Measurements from ENCODE around the gene PAX7.

PAX7 gene

GRCh38 chr1:18760156-18760555 is 129.5 kb downstream of the PAX7 start:
- no peak for TF ChIP-seq SPI1 (IDR thresholded peaks at IDR 0.05; ENCODE audit: borderline replicate concordance, low read depth)
- TF ChIP-seq, protein P1, sequence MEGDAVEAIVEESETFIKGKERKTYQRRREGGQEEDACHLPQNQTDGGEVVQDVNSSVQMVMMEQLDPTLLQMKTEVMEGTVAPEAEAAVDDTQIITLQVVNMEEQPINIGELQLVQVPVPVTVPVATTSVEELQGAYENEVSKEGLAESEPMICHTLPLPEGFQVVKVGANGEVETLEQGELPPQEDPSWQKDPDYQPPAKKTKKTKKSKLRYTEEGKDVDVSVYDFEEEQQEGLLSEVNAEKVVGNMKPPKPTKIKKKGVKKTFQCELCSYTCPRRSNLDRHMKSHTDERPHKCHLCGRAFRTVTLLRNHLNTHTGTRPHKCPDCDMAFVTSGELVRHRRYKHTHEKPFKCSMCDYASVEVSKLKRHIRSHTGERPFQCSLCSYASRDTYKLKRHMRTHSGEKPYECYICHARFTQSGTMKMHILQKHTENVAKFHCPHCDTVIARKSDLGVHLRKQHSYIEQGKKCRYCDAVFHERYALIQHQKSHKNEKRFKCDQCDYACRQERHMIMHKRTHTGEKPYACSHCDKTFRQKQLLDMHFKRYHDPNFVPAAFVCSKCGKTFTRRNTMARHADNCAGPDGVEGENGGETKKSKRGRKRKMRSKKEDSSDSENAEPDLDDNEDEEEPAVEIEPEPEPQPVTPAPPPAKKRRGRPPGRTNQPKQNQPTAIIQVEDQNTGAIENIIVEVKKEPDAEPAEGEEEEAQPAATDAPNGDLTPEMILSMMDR (IDR thresholded peaks at IDR 0.05; ENCODE audit: insufficient read depth, low read length) = no peak
- no peak for TF ChIP-seq GABPA (IDR thresholded peaks at IDR 0.05; ENCODE audit: low read depth)
- no peak for TF ChIP-seq POLR2AphosphoS5 (IDR thresholded peaks at IDR 0.05; ENCODE audit: low read depth)
- TF ChIP-seq, protein P2, sequence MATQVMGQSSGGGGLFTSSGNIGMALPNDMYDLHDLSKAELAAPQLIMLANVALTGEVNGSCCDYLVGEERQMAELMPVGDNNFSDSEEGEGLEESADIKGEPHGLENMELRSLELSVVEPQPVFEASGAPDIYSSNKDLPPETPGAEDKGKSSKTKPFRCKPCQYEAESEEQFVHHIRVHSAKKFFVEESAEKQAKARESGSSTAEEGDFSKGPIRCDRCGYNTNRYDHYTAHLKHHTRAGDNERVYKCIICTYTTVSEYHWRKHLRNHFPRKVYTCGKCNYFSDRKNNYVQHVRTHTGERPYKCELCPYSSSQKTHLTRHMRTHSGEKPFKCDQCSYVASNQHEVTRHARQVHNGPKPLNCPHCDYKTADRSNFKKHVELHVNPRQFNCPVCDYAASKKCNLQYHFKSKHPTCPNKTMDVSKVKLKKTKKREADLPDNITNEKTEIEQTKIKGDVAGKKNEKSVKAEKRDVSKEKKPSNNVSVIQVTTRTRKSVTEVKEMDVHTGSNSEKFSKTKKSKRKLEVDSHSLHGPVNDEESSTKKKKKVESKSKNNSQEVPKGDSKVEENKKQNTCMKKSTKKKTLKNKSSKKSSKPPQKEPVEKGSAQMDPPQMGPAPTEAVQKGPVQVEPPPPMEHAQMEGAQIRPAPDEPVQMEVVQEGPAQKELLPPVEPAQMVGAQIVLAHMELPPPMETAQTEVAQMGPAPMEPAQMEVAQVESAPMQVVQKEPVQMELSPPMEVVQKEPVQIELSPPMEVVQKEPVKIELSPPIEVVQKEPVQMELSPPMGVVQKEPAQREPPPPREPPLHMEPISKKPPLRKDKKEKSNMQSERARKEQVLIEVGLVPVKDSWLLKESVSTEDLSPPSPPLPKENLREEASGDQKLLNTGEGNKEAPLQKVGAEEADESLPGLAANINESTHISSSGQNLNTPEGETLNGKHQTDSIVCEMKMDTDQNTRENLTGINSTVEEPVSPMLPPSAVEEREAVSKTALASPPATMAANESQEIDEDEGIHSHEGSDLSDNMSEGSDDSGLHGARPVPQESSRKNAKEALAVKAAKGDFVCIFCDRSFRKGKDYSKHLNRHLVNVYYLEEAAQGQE (IDR thresholded peaks at IDR 0.05; ENCODE audit: insufficient replicate concordance, low read depth) = no peak
- DNase-seq (ENCODE audit: low read depth in 1 of 2, low spot score in 1 of 2) = no peak
- Histone ChIP-seq H3K27ac (replicated peaks) (no peak overlapping the region), H3K27me3 (ENCODE audit: insufficient read depth, poor library complexity, severe bottlenecking) (peaks cover 2% of the 10 kb centered on the region), H3K4me3 (replicated peaks; ENCODE audit: insufficient read depth, low read length) (no peak overlapping the region)

DNA sequence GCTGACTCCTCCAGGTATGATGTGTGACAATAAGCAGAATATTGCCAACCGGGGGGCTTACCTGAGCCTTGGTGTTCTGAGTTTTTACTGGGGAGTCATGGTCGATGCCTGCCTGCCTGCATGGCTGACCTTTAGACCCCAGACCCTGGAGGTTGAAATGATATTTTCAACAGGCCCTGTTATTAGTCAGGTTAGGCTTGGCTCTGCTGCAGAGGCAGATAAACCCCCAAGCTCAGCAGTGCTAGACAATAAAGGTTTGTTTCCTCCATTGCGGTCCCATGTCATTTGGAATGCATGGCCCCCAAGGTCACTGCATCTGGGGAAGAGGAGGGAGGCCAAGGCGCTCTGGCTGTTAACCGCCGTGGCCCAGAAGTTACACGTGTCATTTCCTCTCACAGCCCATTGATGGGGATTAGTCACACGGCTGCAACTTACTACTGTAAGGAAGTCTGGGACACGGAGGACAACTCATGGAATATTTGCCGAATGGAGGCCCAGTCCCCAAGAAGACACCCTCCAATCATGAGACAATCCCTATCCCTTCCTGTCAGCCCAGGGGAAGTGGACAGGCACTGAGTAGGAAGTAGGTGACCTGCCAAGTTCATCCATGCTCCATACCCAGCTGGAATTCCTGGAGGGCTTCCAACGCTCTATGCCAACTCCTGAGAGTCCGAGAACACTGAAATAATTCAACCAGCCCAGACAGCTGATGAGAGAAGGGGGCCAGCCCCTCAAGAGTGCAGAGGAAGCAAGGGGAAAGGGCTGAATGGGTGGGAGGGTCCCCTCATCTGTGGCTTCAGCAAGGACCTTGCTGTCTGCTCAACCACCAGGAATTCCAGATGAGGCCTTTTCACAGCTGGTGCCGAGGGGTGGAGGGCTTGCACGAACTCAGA is 131.5 kb downstream of the PAX7 start:
- H3K27ac ChIP-seq (replicated peaks) = no peak overlapping the region
- H3K27me3 ChIP-seq (ENCODE audit: insufficient read depth, poor library complexity, severe bottlenecking) = peaks cover 2% of the 10 kb centered on the region
- H3K4me3 ChIP-seq (replicated peaks; ENCODE audit: insufficient read depth, low read length) = no peak overlapping the region
- DNase-seq (ENCODE audit: low read depth in 1 of 2, low spot score in 1 of 2) = no peak
- TF ChIP-seq, protein P2 (IDR thresholded peaks at IDR 0.05; ENCODE audit: insufficient replicate concordance, low read depth) = no peak
- no peak for TF ChIP-seq SPI1 (IDR thresholded peaks at IDR 0.05; ENCODE audit: borderline replicate concordance, low read depth)
- TF ChIP-seq GABPA (IDR thresholded peaks at IDR 0.05; ENCODE audit: low read depth) = no peak
- no peak for TF ChIP-seq POLR2AphosphoS5 (IDR thresholded peaks at IDR 0.05; ENCODE audit: low read depth)
- TF ChIP-seq, protein P1 (IDR thresholded peaks at IDR 0.05; ENCODE audit: insufficient read depth, low read length) = no peak

GRCh38 chr1:18764362-18764761 is 133.7 kb downstream of the PAX7 start:
- no peak overlapping the region for H3K27ac ChIP-seq (replicated peaks)
- H3K4me3 ChIP-seq (replicated peaks; ENCODE audit: insufficient read depth, low read length) = no peak overlapping the region
- no peaks in the 10 kb centered on the region for H3K27me3 ChIP-seq (ENCODE audit: insufficient read depth, poor library complexity, severe bottlenecking)
- DNase-seq (ENCODE audit: low read depth in 1 of 2, low spot score in 1 of 2) = no peak
- TF ChIP-seq, protein P1 (IDR thresholded peaks at IDR 0.05; ENCODE audit: insufficient read depth, low read length) = no peak

Measured in HL-60 (cell line).